Spleen (tissue), 11 donors: Measurements from ENCODE around the gene WIPF2. TPM values are rescaled to one million over a fixed set of nuclear protein-coding genes. Genes with fewer than 3 reads are reported as not detected.

Experiments used
- DNase-seq: peaks from one replicate; pipeline ENCODE4 v3.0.0-alpha.2; 2020
- H3K27ac ChIP-seq, 8 donors: fragments of 200-600 bp; sonication (generic) in 7 of 8; 1 replicate in 4 of 8; 2 replicates in 4 of 8; pipeline versions ENCODE4 v1.5.0 to v1.8.0; 2016 to 2021; ENCODE audit warnings: inconsistent platforms in 4 of 8, mild to moderate bottlenecking in 4 of 8, moderate library complexity in 1 of 8
- H3K27me3 ChIP-seq, 7 donors: fragments of 200-600 bp; sonication (generic) in 6 of 7; replicated peaks in 1 of 7; 1 replicate in 4 of 7; 2 replicates in 3 of 7; pipeline versions ENCODE4 v1.5.0 to v1.8.0; 2016 to 2021; ENCODE audit warnings: inconsistent platforms in 3 of 7, mild to moderate bottlenecking in 1 of 7
- H3K36me3 ChIP-seq, 6 donors: fragments of 200-600 bp; sonication (generic) in 5 of 6; 1 replicate in 4 of 6; 2 replicates in 2 of 6; pipeline versions ENCODE4 v1.5.0 to v1.8.0; 2016 to 2021; ENCODE audit warnings: inconsistent platforms in 2 of 6
- H3K4me1 ChIP-seq, 6 donors: fragments of 200-600 bp; sonication (generic) in 5 of 6; 1 replicate in 3 of 6; 2 replicates in 3 of 6; pipeline versions ENCODE4 v1.5.0 to v1.8.0; 2016 to 2021; ENCODE audit warnings: inconsistent platforms in 3 of 6
- H3K4me3 ChIP-seq, 8 donors: fragments of 200-600 bp; sonication (generic) in 7 of 8; 1 replicate in 4 of 8; 2 replicates in 4 of 8; pipeline versions ENCODE4 v1.5.0 to v1.8.0; 2016 to 2021; ENCODE audit warnings: inconsistent platforms in 4 of 8, mild to moderate bottlenecking in 4 of 8, moderate library complexity in 2 of 8
- H3K9me3 ChIP-seq, 8 donors: fragments of 200-600 bp; sonication (generic) in 7 of 8; 1 replicate in 4 of 8; 2 replicates in 4 of 8; pipeline versions ENCODE4 v1.5.0 to v1.8.0; 2016 to 2021; ENCODE audit warnings: inconsistent platforms in 4 of 8
- CTCF ChIP-seq, 11 experiments: fragments of 200-600 bp in 7 of 11; fragments of 450-650 bp in 4 of 11; sonication (generic) in 4 of 11; IDR thresholded peaks in 8 of 11; conservative IDR thresholded peaks in 3 of 11; 1 replicate in 7 of 11; 2 replicates in 4 of 11; pipeline versions ENCODE4 v1.4.0 to v1.8.0; 2016 to 2021; ENCODE audit warnings: antibody characterized with exemption in 11 of 11, inconsistent platforms in 4 of 11, mild to moderate bottlenecking in 1 of 11
- POLR2A ChIP-seq, 3 donors: fragments of 450-650 bp; IDR thresholded peaks; one replicate each; pipeline ENCODE4 v1.5.1; 2017; ENCODE audit warnings: antibody characterized with exemption in 3 of 3, mild to moderate bottlenecking in 1 of 3
- POLR2AphosphoS5 ChIP-seq, 3 donors: sonication (generic); formaldehyde crosslinking; IDR thresholded peaks; one replicate each; pipeline ENCODE4 v1.5.1; 2017; ENCODE audit warnings: antibody characterized with exemption in 3 of 3
- WGBS, 5 donors: extraction: QIAGEN DNeasy Blood & Tissue Kit in 3 of 5; methylation state at CpG; one replicate each; pipeline versions ENCODE4 v1.1.5 to v1.1.7; 2013 to 2018; 5-methylcytosine and 5-hydroxymethylcytosine counted together
- intact Hi-C: fragments of 100-400 bp; cut with DNase I; formaldehyde crosslinking; loops from one replicate; pipeline ENCODE4 v1.15.0; 2023; ENCODE audit warnings: low total_unique reads
- polyA plus RNA-seq, 3 donors: library from polyadenylated mRNA; stranded (reverse); fragments of 200-250 nt; gene quantifications; one replicate each; pipeline ENCODE4 v1.2.1, GENCODE V29; 2013
- total RNA-seq, 7 donors: library from RNA; depleted of rRNA in 3 of 7; stranded (reverse); fragments of >200 nt in 3 of 7; fragmentation: NEBNext Ultra II Directional in 4 of 7; extraction: Animal tissue kit (Norgen Biotek cat#: 25700) in 4 of 7; gene quantifications; one replicate each; pipeline versions ENCODE4 v1.1.0 to v1.2.1, GENCODE V29; 2016 to 2021
- donor health status: healthy with polysubstance abuse.
- donor health status: DM: no; HTN: no; CAD: no; lungs with moderate emphysema.
- donor health status: DM: no; HTN: no; CAD: no.
- donor health status: Bipolar disorder and iron deficiency.
- donor health status: healthy.
- donor health status: DM: no; HTN: no; CAD: no.
- donor health status: DM: yes; HTN: yes; CAD: no.

The WIPF2 gene
- total and polyA plus RNA-seq, 10 donors = 3.7 to 43.2 (median 20.1) TPM

DNA sequence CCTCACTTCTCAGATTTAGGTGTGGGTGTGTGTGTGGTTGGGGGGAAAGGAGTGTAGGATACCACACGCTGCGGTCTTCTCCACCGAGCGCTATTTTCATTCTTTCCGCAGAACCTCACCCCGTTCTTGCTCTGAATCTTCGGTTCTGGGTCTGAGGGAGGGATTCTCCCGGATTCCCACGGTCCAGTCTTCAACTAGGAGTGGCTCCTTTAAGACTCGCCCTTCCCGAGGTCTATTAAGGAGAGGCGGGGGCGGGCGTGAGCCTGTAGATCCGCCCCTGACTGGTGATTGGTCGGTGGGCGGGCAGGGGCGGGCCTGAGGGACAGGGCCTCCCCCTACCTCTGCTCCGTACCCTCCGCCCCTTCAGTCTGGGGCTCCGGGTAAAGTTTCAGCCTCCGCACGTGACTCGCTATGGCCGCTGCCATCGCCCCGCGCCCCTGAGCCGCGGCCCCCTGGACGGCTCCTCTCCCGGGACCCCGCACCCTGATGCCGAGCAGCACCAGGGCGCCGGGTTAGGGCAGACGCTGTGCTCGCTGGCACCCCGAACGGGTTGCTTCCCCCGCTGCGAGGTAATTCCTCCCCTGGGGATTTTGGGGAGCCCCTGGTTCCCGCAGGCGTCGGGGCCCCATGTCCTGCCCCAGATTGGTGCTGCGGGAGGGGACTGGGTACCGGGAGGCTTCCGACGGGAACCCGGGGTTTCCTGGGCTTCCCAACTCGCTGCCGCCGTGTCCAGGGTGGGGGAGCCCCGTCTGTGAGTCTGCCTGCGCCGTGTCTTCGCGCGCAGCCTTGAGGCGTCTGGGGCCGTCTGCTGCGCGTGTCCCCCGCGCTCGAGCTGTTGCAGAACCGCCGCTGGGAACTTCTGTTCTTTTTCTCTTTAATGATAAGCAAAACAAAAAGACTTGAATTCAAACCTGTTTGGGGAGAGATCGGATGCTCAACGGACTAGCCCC is 99.1 kb downstream of the WIPF2 start:
- Histone ChIP-seq H3K36me3 (no peaks in the 10 kb centered on the region), H3K9me3 (no peaks in the 10 kb centered on the region), H3K4me3 (peak overlapping the region; percentile 85 to 100 (median 98)), H3K4me1 (peaks cover 60 to 99% (median 92%) of the 10 kb centered on the region in 6 donors), H3K27me3 (no peaks in the 10 kb centered on the region), H3K27ac (peak overlapping the region; percentile 83 to 97 (median 92))
- 0 to 1% (median 0%) methylated on average over 41 to 70 of the region's 70 CpGs for WGBS, 5 donors
- TF ChIP-seq POLR2A (IDR thresholded peaks at IDR 0.05) (peak in 1 of 3 donors; percentile 16), CTCF (IDR thresholded peaks at IDR 0.05 in 8 of 11, conservative IDR thresholded peaks at IDR 0.05 in 3 of 11) (peak in 3 of 11 experiments; percentile 4 to 22 (median 5)), POLR2AphosphoS5 (IDR thresholded peaks at IDR 0.05) (peak; percentile 89 to 94 (median 91))
- intact Hi-C loops = no loop called here
- DNase-seq = peak; percentile 99

DNA sequence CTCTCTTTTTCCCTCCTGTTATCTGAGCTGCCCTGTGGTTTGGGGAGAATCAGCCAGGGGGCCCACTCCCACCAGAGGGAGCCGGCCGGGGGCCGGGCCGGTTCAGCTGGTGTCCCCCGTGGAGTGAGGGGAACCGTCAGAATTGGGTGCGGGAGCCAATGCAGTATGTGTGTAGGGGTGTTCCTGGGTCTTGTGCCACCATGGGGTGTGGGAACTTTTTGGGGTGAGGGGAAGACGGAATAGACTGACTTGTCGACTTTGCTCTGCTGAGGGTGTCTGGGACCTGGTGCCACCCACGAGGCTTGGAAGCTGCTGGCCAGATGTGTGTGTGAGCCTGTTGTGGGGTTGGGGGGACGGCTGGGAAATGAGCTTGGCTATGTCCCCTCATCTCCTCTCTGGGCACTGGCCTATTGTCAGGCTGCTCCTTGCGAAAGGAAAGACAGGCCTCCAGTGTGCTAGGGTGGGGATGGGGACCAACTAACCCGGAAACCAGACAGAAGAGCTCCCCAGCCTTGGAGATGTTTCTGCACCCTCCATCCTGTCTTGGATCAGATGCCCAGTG is 99.8 kb downstream of the WIPF2 start:
- H3K4me3 ChIP-seq = peak overlapping the region; percentile 85 to 100 (median 98)
- intact Hi-C loops = no loop called here
- H3K27ac ChIP-seq = peak overlapping the region in 7 of 8 donors; percentile 87 to 97 (median 93)
- DNase-seq = peak; percentile 86
- H3K27me3 ChIP-seq = no peaks in the 10 kb centered on the region
- no peak for TF ChIP-seq POLR2A (IDR thresholded peaks at IDR 0.05)
- TF ChIP-seq CTCF (IDR thresholded peaks at IDR 0.05 in 8 of 11, conservative IDR thresholded peaks at IDR 0.05 in 3 of 11) = peak in 3 of 11 experiments; percentile 1 to 44 (median 4)
- H3K36me3 ChIP-seq = no peaks in the 10 kb centered on the region
- WGBS, 5 donors = 6 to 11% (median 8%) methylated on average over 13 of the region's 13 CpGs
- no peaks in the 10 kb centered on the region for H3K9me3 ChIP-seq
- H3K4me1 ChIP-seq = peaks cover 68 to 99% (median 92%) of the 10 kb centered on the region in 6 donors

DNA sequence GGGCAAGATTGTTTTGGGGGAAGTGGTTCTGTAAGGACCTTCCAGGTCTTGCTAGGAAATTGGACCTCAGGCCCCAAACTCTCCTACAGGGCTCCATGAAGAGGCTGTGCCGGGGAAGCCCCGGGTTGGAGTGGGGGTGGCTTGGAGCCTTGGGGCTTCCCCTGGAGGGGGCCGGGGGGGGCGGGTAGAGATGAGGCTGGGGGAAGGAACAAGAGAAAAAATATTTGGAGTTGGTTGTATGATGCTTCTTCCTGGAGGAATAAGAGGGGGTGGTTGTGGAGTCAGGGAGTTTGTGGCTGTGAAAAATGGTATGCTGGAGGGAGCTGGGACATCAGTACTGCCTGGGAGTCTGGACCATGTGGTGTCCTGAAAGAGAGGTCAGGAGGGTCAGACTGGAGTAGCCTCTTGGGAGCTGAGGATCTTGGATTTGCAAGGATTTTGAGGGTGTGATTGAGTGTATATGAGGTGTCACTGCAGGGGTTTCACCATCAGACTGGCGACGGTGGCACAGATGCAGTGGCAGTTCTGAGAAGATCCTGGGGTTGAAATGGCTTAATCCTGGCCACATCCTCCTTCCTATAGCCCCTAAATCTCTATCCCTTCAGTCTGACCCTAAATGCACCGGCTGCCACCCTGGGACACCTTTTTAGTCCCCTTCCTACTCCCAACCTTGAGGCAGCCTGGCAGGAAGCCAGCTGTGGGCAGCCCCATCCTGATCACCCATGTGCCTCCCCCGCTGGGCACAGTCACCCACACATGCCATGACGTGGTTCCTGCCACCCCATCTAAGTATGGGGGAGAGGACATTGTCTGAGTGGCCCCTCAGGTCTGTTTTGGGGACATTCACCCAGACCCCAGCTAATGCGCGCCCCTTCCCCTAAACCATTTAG is 100.8 kb downstream of the WIPF2 start:
- Histone ChIP-seq H3K4me1 (peaks cover 73 to 99% (median 92%) of the 10 kb centered on the region in 6 donors), H3K36me3 (no peaks in the 10 kb centered on the region), H3K27me3 (no peaks in the 10 kb centered on the region), H3K4me3 (peak overlapping the region; percentile 85 to 100 (median 98)), H3K27ac (peak overlapping the region in 7 of 8 donors; percentile 41 to 97 (median 92)), H3K9me3 (no peaks in the 10 kb centered on the region)
- peak; percentile 93 for DNase-seq
- 25 to 37% (median 34%) methylated on average over 11 of the region's 11 CpGs for WGBS, 5 donors
- TF ChIP-seq POLR2A (IDR thresholded peaks at IDR 0.05) (no peak), CTCF (IDR thresholded peaks at IDR 0.05 in 8 of 11, conservative IDR thresholded peaks at IDR 0.05 in 3 of 11) (no peak), POLR2AphosphoS5 (IDR thresholded peaks at IDR 0.05) (peak; percentile 65 to 80 (median 71))
- intact Hi-C loops = no loop called here
